ENCODE data around the gene TCEAL5. TPM values are rescaled to one million over a fixed set of nuclear protein-coding genes. Genes with fewer than 3 reads are reported as not detected.
"Not testable (repeated sequence)": the region's sequence is repeated elsewhere in the genome, so short reads cannot be mapped to it uniquely, and the experiment has no call there.

Gene TCEAL5
- total RNA-seq = 0.22 TPM
- long read RNA-seq = 0 reads

- DNase-seq (no peak), ATAC-seq (no peak)
- intact Hi-C loops (cut with micrococcal nuclease) = no loop called here
These were observed at the start of gene TCEAL5 for GRCh38 chrX:103276581-103277002. TSS of gene TCEAL5 (minus strand) at chrX:103276750. CDS start at chrX:103274563, 2,187 bp downstream.

- DNase-seq = no peak
- intact Hi-C loops (cut with micrococcal nuclease) = no loop called here
- ATAC-seq = no peak
These were observed 34.8 kb upstream of the TCEAL5 start for GRCh38 chrX:103311399-103311780.

GRCh38 chrX:103310555-103311398 is 34.2 kb upstream of the TCEAL5 start, which contains the start of gene BEX2:
TSS of gene BEX2 (minus strand) at chrX:103310990. CDS start at chrX:103309976, 1,014 bp downstream.
- intact Hi-C loops (cut with micrococcal nuclease) = no loop called here
- peak; percentile 41 for DNase-seq
- ATAC-seq = peak; percentile 66

- ATAC-seq (no peak), DNase-seq (no peak)
- intact Hi-C loops (cut with micrococcal nuclease) = no loop called here
These were observed 33.5 kb upstream of the TCEAL5 start for GRCh38 chrX:103309860-103310554.

GRCh38 chrX:103305666-103306065 is 29.1 kb upstream of the TCEAL5 start:
- DNase-seq; ATAC-seq; intact Hi-C loops (cut with micrococcal nuclease): not testable (repeated sequence)

- DNase-seq (no peak), ATAC-seq (no peak)
- intact Hi-C loops (cut with micrococcal nuclease) = no loop called here
These were observed 28.2 kb upstream of the TCEAL5 start for GRCh38 chrX:103304705-103305104.

GRCh38 chrX:103293118-103293517 is 16.6 kb upstream of the TCEAL5 start:
- intact Hi-C loops (cut with micrococcal nuclease) = no loop called here
- no peak for ATAC-seq
- no peak for DNase-seq

- intact Hi-C loops (cut with micrococcal nuclease) = no loop called here
- DNase-seq = no peak
- no peak for ATAC-seq
These were observed 3.1 kb upstream of the TCEAL5 start for GRCh38 chrX:103279624-103280023.

GRCh38 chrX:103275947-103276567 is 493 bp downstream of the TCEAL5 start:
- DNase-seq = no peak
- no peak for ATAC-seq
- intact Hi-C loops (cut with micrococcal nuclease) = no loop called here

GRCh38 chrX:103274284-103274683 is 2.3 kb downstream of the TCEAL5 start:
- DNase-seq (no peak), ATAC-seq (no peak)
- intact Hi-C loops (cut with micrococcal nuclease) = no loop called here

GRCh38 chrX:103258275-103258674 is 18.3 kb downstream of the TCEAL5 start:
- ATAC-seq (no peak), DNase-seq (no peak)
- intact Hi-C loops (cut with micrococcal nuclease) = no loop called here

GRCh38 chrX:103256651-103257050 is 19.9 kb downstream of the TCEAL5 start:
- DNase-seq = no peak
- no peak for ATAC-seq
- intact Hi-C loops (cut with micrococcal nuclease) = no loop called here

GRCh38 chrX:103254921-103255493 is 21.5 kb downstream of the TCEAL5 start, which contains the start of gene TCEAL8:
TSS of gene TCEAL8 (minus strand) at chrX:103255155. CDS start at chrX:103253979, 1,176 bp downstream.
- peak; percentile 99 for ATAC-seq
- intact Hi-C loops (cut with micrococcal nuclease) = no loop called here
- DNase-seq = peak; percentile 86

- DNase-seq (peak; percentile 53), ATAC-seq (peak; percentile 85)
- intact Hi-C loops (cut with micrococcal nuclease) = no loop called here
These were observed 22.3 kb downstream of the TCEAL5 start for GRCh38 chrX:103254171-103254824.

GRCh38 chrX:103253608-103254007 is 22.9 kb downstream of the TCEAL5 start:
- peak; percentile 26 for DNase-seq

GRCh38 chrX:103250977-103251376 is 25.6 kb downstream of the TCEAL5 start:
- DNase-seq (no peak), ATAC-seq (no peak)
- intact Hi-C loops (cut with micrococcal nuclease) = no loop called here

More at GRCh38 chrX:103253608-103254007, 22.9 kb downstream of the TCEAL5 start:
- peak; percentile 48 for ATAC-seq
- intact Hi-C loops (cut with micrococcal nuclease) = no loop called here

GRCh38 chrX:103249805-103250204 is 26.7 kb downstream of the TCEAL5 start:
- ATAC-seq (no peak), DNase-seq (no peak)
- intact Hi-C loops (cut with micrococcal nuclease) = loop anchor here (5.0 kb wide), 1 partner anchor 38 kb away; no protein-coding TSS in a partner anchor

- no peak for DNase-seq
- ATAC-seq = no peak
These were observed 28.0 kb downstream of the TCEAL5 start for GRCh38 chrX:103248553-103248952.

GRCh38 chrX:103240155-103240554 is 36.4 kb downstream of the TCEAL5 start:
- ATAC-seq = no peak
- intact Hi-C loops (cut with micrococcal nuclease) = no loop called here
- DNase-seq = no peak

More at GRCh38 chrX:103248553-103248952, 28.0 kb downstream of the TCEAL5 start:
- intact Hi-C loops (cut with micrococcal nuclease) = loop anchor here (5.0 kb wide), 1 partner anchor 36 kb away; no protein-coding TSS in a partner anchor
